Measurements from ENCODE around the gene ANKS1B. TPM values are rescaled to one million over a fixed set of nuclear protein-coding genes. Genes with fewer than 3 reads are reported as not detected.

ANKS1B gene
- total and polyA plus RNA-seq, 10 of the 15 experiments (the other 5 are each of a cell fraction or from before 2014, with no cell fraction given), result 0.16 to 1.3 (median 0.82) TPM; not detected in 7

- no peaks in the 10 kb centered on the region for H3K9me3 ChIP-seq (replicated peaks; ENCODE audit: control insufficient read depth, insufficient read depth, low read length)
- no peak for FAIRE-seq
- ChIA-PET CTCF (interaction anchor here (5.4 kb wide), 1 partner anchor 10 kb away, joined by 35 read pairs; no protein-coding TSS in a partner anchor), RAD21 (ENCODE audit: unreplicated experiment) (no interaction called here), SMC1A (ENCODE audit: uncharacterized antibody, unreplicated experiment) (interaction anchor here (0.5 to 3.0 kb wide), 2 partner anchors 11 to 340 kb away, joined by 3 to 19 read pairs; no protein-coding TSS in a partner anchor), POLR2A (no interaction called here)
- H2AFZ ChIP-seq (ENCODE audit: control insufficient read depth, low read depth, low read length), result no peak overlapping the region
- no peak overlapping the region for H3K4me2 ChIP-seq (ENCODE audit: control insufficient read depth, insufficient read depth)
- H4K20me1 ChIP-seq (ENCODE audit: control insufficient read depth, insufficient read depth), result no peaks in the 10 kb centered on the region
- H3K27me3 ChIP-seq (replicated peaks in 1 of 2; ENCODE audit: control insufficient read depth in 2 of 2, insufficient read depth in 2 of 2, low read length in 1 of 2), result no peaks in the 10 kb centered on the region
- H3K9ac ChIP-seq (ENCODE audit: control insufficient read depth, insufficient read depth, low read length), result no peak overlapping the region
- WGBS (ENCODE audit: insufficient coverage, insufficient replicate concordance, low lambda C conversion rate, missing lambda C conversion rate), result 38% methylated on average over 1 of the region's 1 CpG
- H3K4me1 ChIP-seq (ENCODE audit: control insufficient read depth, insufficient read depth, low read length), result no peaks in the 10 kb centered on the region
- no peaks in the 10 kb centered on the region for H3K36me3 ChIP-seq (ENCODE audit: control insufficient read depth in 2 of 2, insufficient read depth in 2 of 2, low read length in 1 of 2)
- no peaks in the 10 kb centered on the region for H3K79me2 ChIP-seq (ENCODE audit: control insufficient read depth, insufficient read depth, low read length)
- no peak overlapping the region for H3K27ac ChIP-seq (ENCODE audit: control insufficient read depth, insufficient read depth)
- no peak for ATAC-seq
- in situ Hi-C loops (cut with MboI) (no loop called here), intact Hi-C loops (cut with micrococcal nuclease; ENCODE audit: unreplicated experiment) (no loop called here)
- H3K4me3 ChIP-seq, result no peak overlapping the region
- BruUV-seq (replicated peaks), result no TSS peak
- DNase-seq (ENCODE audit: low read depth, low spot score), result no peak
- TF ChIP-seq HCFC1 (IDR thresholded peaks at IDR 0.05; ENCODE audit: low read length) (no peak), ATF7 (IDR thresholded peaks at IDR 0.05; ENCODE audit: low read depth) (no peak), IRF5 (IDR thresholded peaks at IDR 0.05; ENCODE audit: borderline replicate concordance) (no peak)
Measured at GRCh38 chr12:99054601-99055128, 930.1 kb downstream of the ANKS1B start.

- H3K79me2 ChIP-seq (ENCODE audit: control insufficient read depth, insufficient read depth, low read length), result no peaks in the 10 kb centered on the region
- H3K27me3 ChIP-seq (replicated peaks in 1 of 2; ENCODE audit: control insufficient read depth in 2 of 2, insufficient read depth in 2 of 2, low read length in 1 of 2), result no peaks in the 10 kb centered on the region
- ChIA-PET POLR2A (no interaction called here), SMC1A (ENCODE audit: uncharacterized antibody, unreplicated experiment) (interaction anchor here (3.0 kb wide), 1 partner anchor 10 kb away, joined by 19 read pairs; no protein-coding TSS in a partner anchor), RAD21 (ENCODE audit: unreplicated experiment) (no interaction called here), CTCF (interaction anchor here (1.2 to 5.4 kb wide), 3 partner anchors 9 to 714 kb away, joined by 3 to 35 read pairs (median 3); no protein-coding TSS in a partner anchor)
- FAIRE-seq, result no peak
- no peak overlapping the region for H3K4me3 ChIP-seq
- TF ChIP-seq MAX (IDR thresholded peaks at IDR 0.05; ENCODE audit: low read depth, low read length), result no peak
- TF ChIP-seq ZBTB33 (IDR thresholded peaks at IDR 0.05), result no peak
- TF ChIP-seq BHLHE40 (IDR thresholded peaks at IDR 0.05; ENCODE audit: borderline replicate concordance in 1 of 2, low read depth in 2 of 2, low read length in 1 of 2), result no peak
- no peak for TF ChIP-seq ZNF24 (IDR thresholded peaks at IDR 0.05)
- TF ChIP-seq DPF2 (IDR thresholded peaks at IDR 0.05), result no peak
- no peak for ATAC-seq
- no peak overlapping the region for H3K9ac ChIP-seq (ENCODE audit: control insufficient read depth, insufficient read depth, low read length)
- H3K36me3 ChIP-seq (ENCODE audit: control insufficient read depth in 2 of 2, insufficient read depth in 2 of 2, low read length in 1 of 2), result no peaks in the 10 kb centered on the region
- no peak for DNase-seq (ENCODE audit: low read depth, low spot score)
- no peaks in the 10 kb centered on the region for H3K9me3 ChIP-seq (replicated peaks; ENCODE audit: control insufficient read depth, insufficient read depth, low read length)
- 44% methylated on average over 11 of the region's 11 CpGs for WGBS (ENCODE audit: insufficient coverage, insufficient replicate concordance, low lambda C conversion rate, missing lambda C conversion rate)
- BruUV-seq (replicated peaks), result no TSS peak
- no peak overlapping the region for H3K4me2 ChIP-seq (ENCODE audit: control insufficient read depth, insufficient read depth)
- H2AFZ ChIP-seq (ENCODE audit: control insufficient read depth, low read depth, low read length), result no peak overlapping the region
- H3K4me1 ChIP-seq (ENCODE audit: control insufficient read depth, insufficient read depth, low read length), result no peaks in the 10 kb centered on the region
- H4K20me1 ChIP-seq (ENCODE audit: control insufficient read depth, insufficient read depth), result no peaks in the 10 kb centered on the region
- intact Hi-C loops (cut with micrococcal nuclease; ENCODE audit: unreplicated experiment), result no loop called here
- in situ Hi-C loops (cut with MboI), result no loop called here
- no peak overlapping the region for H3K27ac ChIP-seq (ENCODE audit: control insufficient read depth, insufficient read depth)
Measured at GRCh38 chr12:99053616-99054362, 930.9 kb downstream of the ANKS1B start.
